HG02763 (cell line): ENCODE data around the gene BEGAIN.

ENCODE experiments used
- ATAC-seq: cut with Tn5 transposase; IDR thresholded peaks from one replicate; pipeline ENCODE4 v1.9.1; 2021; ENCODE audit warnings: mild to moderate bottlenecking, moderate library complexity; ENCODE audit not compliant: unreplicated experiment

The BEGAIN gene

DNA sequence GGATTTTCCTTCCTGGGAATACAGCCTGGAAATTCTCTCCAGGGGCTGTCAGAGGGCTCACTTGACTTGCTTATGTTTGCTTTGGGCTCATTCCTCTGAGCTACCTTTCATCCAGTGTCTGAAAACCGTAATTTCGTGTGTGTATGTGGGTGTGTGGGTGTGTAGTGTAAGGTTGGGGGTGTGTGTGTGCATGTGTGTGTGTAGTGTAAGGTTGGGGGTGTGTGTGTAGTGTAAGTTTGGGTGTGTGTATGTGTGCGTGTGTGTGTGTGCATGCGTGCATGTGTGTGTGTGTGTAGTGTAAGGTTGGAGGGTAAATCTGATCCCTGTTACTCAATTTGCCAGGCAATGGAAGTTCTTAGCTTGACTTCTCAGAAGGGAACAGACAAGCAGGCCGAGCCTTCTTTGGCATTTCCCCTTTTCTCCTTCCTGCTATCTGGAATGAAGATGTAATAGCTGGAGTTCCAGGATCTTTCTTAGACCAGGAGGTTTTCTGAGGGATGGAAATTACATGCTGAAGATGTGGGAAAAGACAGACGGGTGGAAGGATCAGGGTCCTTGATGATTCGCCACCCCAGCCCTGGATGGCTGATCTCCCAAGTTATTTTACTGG is 15.5 kb upstream of the BEGAIN start:
- ATAC-seq: no peak

DNA sequence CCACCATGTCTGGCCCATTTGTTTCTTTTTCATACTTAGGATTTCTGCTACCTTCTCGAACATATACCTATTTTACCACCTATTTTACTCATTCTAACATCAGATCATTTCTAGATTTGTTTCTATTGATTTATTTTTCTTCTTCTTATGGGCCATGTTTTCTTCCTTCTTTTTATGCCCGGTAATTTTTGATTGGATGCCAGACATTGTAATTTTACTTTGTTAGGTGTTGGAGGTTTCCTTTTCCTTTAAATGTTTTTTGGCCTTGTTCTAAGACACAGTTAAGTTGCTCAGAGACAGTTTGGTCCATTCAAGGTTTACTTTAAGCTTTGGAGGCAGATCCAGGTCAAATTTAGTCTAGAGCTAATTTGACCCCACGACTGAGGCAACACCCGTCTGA is 14.7 kb upstream of the BEGAIN start:
- ATAC-seq: no peak

DNA sequence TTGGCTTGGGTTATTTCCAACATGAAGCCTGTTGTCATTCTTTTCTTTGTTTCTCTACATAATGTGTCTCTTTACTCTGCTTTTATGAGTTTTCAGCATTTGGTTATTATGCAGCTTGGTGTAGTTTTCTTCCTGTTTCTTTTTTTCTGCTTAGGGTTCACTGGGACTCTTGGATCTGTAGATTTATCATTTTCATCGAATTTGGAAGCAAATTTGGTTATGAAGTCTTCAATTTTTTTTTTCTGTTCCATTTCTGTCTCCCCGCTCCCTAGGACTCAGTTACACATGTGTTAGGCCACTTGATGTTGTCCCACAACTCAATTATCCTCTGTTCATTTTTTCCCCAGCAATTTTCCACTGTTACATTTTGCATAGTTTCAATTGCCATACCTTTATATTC is 13.8 kb upstream of the BEGAIN start:
- no peak for ATAC-seq

DNA sequence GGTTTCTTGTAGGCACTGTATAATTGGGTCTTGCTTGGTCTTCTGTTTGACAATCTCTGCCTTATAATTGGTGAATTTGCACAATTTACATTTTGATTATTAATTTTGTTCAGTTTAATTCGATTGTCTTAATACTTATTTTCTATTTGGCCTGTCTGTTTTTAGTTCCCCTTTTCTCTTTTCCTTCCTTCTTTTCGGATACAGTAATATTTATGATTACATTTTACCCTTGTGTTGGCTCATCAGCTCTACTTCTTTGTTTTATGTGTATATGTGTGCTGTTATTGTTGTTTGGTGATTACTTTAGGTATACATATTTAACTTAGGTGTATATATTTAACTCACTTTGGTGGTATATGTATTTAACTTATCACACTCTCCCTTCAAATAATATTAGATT is 12.8 kb upstream of the BEGAIN start:
- no peak for ATAC-seq

DNA sequence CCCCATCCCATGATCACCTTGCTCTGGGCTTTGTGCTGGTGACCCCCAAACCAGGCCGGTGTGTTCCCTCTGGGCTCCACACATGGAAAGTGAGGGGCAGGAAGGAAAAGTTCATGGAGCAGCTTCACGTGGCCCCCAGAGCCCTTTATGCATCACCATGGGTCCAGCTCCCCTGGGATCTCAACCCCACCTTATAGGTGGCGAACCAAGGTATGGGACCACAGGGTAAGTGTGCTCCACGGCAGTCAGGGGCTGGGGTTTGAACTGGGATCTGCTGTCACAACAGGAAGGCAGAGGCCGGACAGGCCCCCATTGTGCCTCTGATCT is 7.4 kb upstream of the BEGAIN start:
- ATAC-seq: no peak

DNA sequence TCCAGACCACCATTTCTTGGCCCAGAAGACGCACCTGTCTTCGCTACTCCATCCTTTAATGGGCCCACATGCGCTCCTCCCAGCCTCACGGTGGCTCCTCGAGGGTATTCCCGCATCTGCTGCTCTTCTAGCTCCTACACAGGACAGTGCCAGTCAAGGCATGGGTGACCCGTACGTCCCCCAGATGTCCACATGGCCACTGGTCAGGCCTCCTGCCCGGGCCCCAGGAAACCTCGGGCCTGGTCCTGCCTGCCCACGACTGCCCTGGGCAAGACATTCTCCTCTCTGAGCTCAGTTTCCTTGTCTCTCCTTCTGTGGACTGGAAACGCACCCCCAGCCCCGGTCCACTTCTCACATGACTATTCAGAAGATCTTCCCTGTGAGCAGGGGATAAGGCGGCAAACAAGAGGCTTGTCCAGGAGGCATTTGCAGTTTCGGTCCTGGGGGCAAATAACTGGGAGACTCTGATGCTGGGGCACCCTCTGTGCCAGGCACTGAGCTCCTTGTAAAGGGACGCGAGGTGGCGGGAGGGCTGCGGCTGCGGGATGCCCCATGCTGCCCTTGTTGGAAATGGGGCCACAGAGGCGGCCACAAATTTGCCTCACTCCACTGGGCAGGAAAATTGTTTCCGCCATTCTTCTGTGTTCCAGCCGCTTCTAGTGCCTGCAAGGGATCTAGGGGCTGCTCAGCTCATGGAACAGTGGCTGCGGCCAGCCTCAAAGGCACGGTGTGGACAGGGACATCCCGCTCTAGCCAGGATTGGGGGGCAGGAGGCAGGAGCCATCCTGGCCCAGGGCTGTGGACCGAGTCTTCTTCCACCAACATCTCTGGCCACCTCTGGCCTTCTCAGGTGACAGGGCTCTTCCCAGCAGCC is 6.8 kb upstream of the BEGAIN start:
- no peak for ATAC-seq

DNA sequence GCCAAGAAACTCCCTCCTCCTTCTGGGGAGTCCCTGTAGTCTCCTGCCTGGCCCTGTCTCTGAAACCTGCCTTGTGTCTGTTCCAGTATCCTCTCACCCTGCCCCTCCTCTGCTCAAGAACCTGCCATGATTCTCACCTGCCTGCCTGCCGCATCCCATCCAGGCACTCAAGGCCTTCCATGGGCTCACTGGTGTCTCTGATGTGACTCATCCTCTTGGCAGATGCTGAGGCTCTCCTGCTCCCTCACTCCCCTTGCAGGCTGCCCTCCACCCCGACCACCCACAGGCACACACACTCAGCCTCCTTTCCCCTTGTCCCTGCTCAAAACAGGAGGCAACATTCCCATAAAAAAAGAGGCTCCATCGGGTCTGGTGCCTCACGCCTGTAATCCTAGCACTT is 5.8 kb upstream of the BEGAIN start:
- no peak for ATAC-seq

DNA sequence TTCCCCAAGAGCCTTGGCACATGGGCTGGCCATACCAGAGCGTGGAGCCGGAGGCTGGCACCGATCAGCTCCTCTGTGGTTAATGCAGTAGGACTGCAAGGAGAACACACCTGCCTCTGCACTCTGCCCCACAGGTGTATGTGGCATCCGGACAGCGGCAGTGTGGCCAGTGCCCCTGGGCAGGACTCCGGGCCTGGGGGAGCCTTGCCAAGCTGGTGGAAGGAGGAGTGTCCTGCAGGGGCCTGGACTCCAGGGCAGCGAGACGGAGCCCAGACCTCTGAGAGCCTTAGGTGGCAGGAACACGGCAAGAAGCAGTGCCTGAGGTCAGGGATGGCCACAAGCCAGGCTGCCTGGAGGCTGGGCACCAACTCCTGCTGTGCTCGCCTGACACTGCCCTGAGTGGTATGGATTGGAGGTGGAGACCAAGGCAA is 5.3 kb upstream of the BEGAIN start:
- ATAC-seq: no peak

DNA sequence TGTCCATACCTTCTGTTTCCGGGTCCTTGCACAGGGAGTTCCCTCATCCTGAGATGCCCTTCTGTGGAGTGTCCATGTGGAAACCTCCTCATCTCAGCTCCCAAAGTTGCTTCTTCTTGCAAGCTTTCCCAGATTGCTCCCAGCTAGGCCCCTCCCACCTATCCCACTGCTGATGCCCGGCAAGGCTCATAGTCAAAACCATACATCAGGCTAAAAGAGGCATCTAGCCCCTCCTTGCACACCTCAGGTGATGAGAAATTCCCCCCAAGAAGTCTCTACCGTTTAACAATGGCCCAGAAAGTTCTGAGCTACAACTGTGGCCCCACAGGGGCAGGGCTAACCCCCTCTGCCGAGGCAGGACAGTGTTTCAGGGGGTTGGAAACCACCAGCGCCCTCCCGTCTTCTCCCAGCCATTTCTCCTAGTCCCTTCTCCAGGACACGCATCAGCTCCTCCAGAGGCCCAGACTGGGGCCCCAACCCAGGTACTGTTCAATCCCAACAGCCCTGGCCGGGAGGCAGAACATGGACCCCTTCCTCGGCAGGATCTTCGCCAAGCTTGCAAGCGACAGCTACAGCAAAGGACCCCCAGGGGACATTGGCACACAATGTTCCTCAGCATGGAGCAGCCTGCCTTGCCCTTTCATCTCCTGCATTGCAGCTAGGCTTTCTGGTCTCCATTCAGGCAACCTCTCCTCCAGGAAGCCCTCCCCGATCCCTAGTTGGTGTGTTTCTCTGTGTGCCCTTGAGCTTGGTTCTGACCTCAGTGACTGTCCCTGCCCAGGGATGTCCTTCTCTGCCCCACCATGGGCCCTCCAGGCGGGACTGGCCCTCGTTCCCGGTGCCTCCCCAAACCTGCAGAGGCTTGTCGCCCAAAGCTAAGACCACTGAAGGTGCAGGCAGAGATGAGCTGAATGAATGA is 4.5 kb upstream of the BEGAIN start:
- no peak for ATAC-seq

DNA sequence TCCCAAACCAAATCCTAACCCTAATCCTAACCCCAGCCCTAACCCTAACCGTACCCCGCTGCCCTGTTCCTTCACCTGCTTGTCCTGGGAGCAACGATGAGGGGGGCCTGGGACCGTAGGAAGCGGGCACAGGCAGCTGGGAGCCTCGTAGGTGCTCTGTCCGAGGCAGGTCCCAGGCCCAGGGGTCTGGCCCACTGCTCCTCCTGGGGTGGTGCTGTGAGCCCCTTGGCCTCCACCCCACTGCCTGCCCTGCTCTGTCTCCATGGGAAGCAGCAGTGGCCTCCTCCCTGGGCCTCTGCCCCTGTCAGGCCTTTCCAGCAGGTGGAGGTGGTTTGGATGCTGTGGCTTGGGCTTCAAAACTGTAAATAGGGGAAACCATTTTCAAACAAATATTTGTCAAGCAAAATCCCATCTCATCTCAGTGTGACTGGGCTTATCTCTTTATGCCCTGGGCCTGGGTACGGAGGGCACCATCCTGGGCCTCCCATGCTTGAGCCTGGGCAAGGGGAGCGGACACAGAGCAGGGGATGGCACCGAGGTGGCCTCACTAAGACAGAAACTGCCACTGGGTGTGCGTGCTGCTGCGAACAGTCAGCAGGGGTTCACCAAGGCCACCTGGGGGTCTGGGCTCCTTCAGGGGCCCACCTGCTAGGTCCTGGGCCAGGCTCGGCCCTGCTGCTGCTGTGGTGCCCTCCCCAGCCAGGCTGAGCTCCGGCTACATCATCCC is 3.7 kb upstream of the BEGAIN start:
- no peak for ATAC-seq

DNA sequence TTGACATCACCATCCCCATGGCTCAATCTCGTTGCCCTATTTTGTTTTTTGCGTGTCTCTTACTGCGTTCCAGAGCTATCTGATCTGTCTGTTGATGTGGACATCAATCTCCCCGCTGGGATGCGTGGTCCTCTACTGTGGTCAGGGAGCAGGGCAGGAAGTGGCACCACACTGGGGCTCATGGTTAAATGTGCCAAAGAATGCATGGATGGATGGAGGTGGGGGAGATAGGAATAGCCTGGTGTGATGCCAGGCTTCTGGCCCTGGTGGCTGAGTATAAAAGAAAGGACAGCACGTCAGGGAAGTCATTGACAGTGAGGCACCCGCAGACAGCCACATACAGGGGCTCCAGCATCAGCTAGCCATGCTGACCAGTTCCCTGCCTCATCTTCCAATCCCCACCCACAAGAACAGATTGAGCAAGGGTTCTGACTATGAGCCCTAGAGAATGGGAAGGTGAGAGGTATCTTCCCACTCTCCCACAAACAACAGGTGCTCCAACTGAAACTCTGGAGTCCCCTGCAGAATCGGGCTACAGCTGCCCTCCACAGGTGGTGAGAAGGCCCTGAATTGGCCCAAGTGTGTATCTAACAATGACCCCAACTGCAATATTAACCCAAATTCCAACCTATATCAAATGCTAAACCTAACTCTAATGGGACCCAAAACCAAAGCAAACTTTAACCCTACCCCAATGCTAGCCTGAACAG is 2.7 kb upstream of the BEGAIN start:
- no peak for ATAC-seq

DNA sequence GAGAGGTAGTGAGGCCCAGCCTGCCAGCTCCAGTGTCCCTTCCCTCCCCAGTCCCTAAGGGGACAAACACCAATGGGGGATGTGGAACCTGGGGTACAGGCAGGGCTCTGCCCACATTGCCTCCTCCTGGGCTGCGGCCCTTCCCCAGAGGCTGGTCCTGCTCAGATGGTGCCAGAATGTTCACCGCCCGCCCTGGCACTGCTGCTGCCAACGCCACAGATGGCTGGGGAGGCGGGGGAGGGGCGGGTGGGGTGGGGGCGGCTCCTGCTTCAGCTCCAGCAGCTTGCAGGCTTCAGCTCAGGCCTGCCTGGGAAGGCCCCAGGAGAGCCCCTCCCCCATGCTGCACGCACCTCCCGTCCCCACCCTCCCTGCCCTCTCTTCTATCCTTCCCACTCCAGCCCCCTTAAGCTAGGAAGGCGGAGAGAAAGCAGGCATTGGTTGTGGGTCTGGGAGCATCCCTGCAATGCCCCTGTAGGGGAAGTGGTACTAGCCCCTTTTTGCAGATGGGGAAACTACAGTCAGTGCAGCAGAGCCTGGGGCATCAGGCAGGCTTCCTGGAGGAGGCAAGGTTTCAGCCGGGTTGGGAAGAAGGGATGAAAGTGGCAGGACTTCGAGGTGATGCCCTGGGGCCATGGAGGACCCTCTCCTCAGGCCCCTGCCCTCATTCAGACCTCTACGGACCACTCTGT is 2.0 kb upstream of the BEGAIN start:
- ATAC-seq: no peak

DNA sequence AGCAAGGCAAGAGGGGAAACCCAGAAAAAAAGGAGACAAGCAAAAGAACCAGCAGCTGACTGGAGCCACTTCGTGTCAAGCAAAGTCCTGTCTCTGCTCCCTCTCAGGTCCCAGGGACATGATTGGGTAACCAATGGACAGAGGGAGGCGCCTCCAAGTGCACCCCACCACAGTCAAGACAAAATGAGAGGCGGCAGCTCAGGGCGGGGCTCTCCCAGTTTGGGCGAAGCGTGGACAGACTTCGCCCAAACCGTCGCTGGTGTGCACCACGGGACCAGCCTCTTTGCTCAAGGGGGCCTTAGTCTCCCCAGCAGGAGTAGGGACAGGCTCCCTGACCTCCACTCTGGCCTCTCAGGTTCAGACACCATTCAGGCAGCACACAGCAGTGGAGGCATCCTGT is 1.5 kb upstream of the BEGAIN start:
- ATAC-seq: no peak

DNA sequence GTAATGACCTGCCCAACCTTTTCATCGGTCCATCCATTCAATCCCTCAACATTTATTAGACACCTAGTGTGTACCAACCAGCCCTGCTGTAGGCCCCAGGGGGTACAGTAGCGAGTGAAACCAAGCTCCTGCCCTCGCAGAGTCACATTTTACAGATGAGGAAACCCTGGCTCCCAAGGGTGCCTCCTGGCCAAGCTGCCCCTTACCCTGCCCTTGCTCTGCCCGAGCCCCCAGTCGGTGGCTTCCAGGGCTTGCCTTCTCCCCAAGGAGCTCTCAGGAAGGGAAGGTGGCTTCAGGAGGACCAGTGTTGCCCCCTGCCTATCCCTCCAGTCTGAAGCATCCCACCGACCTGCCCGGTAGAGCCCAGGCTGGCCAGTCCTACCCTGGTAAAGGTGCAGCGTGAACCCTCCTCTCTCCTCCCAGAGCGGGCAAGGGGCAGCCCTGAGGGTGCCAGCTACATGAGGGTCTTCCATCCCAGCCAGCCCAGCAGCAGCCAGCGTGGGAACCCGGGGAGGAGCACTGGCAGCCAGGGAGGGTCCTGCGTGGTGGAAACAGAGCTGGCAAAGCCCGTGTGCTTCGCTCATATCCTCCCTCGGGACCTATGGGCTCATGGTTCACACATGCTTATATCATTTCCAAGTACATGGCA is 670 bp upstream of the BEGAIN start:
- ATAC-seq: no peak

DNA sequence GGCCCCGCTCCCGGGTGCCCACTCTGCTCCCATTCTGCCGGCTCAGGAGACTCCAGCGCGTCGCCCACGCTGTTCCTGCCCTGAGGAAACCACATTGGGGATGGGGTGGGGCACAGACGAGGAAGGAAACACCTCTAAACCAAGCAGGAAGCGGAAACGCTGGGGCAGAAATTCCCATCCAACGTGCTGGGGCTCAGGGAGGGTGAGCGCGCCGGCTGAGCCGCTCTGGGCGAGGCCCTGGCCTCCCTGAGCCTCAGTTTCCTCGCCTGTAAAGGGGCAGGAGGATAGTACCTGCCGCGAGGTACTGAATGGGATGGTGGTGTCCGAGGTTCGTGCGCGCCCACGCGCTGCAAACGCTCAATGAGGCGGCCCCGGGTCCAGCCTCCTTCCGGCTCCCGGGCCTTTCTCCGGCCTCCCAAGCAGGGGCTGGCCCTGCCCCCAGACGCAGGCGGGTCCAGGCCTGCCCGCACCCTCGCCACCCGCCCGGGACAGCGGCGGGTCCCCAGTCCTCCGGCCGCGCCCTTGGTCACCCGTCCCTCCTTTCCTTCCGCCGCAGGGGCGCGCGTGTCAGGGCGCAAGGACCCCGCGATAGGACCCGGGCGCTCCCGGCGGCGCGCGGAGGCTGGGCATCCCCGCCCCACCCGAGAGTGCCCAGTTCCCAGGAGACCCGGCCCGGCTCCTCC is 673 bp downstream of the BEGAIN start:
- ATAC-seq: no peak

DNA sequence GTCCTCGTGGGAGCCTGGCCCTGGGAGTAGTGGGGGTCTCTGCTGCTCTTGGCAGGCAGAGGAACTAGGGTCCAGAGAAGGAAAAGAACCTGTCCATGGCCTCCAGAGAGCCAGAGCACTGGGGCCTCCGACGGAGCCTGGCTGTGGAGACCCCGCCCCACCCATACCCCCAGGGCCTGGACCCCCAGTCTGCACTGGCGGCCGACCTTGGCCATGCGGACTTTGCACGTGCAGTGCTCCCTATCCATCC is 1.1 kb downstream of the BEGAIN start:
- no peak for ATAC-seq

DNA sequence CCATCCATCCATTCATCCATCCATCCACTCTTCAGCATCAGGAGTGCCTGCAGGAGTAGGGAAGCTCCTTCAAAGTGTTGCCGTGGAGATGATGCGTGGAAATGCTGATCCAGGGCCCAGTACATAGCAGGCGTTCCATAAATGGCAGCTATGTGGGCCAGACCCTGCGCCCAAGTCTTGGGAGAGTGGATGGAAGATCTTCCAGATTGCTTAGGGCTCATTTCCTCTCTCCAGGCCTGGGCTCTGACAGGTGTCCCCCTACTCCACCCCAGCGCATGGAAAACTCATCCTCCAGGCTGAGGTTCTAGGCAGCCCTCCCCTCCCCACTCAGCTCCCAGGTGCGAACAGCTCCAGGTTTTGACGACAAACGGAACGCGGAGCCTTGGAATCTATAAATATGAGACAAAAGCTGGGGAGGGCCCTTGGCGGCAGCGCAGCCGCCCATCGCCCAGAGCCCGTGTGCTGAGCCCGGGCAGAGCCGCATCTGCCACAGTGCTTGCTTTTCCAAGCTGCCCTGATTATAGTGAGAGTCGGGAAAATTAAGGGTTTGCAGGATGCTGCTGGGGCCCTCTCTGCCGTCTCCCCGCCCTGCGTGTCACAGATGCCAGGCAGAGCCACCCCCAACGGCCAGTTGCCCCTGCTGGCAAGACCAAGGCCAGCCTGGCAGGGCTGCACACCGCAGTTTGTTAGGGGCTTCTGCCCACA is 1.6 kb downstream of the BEGAIN start:
- no peak for ATAC-seq
